ENCODE measurements around the gene PLD3. TPM values are rescaled to one million over a fixed set of nuclear protein-coding genes. Genes with fewer than 3 reads are reported as not detected.

PLD3 gene
- total RNA-seq, 6 experiments from 2014 or later: 84.7 to 197 (median 113) TPM

GRCh38 chr19:40313229-40313983 lies 35.1 kb upstream of the PLD3 start:
- DNase-seq (no peak), ATAC-seq (no peak)
- no peaks in the 10 kb centered on the region for H3K27me3 ChIP-seq
- TF ChIP-seq POLR2A (IDR thresholded peaks at IDR 0.05): no peak
- TF ChIP-seq, protein P1, sequence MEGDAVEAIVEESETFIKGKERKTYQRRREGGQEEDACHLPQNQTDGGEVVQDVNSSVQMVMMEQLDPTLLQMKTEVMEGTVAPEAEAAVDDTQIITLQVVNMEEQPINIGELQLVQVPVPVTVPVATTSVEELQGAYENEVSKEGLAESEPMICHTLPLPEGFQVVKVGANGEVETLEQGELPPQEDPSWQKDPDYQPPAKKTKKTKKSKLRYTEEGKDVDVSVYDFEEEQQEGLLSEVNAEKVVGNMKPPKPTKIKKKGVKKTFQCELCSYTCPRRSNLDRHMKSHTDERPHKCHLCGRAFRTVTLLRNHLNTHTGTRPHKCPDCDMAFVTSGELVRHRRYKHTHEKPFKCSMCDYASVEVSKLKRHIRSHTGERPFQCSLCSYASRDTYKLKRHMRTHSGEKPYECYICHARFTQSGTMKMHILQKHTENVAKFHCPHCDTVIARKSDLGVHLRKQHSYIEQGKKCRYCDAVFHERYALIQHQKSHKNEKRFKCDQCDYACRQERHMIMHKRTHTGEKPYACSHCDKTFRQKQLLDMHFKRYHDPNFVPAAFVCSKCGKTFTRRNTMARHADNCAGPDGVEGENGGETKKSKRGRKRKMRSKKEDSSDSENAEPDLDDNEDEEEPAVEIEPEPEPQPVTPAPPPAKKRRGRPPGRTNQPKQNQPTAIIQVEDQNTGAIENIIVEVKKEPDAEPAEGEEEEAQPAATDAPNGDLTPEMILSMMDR (IDR thresholded peaks at IDR 0.05): no peak
- H3K27ac ChIP-seq: no peak overlapping the region
- H3K4me3 ChIP-seq: no peak overlapping the region
- WGBS (ENCODE audit: insufficient coverage, low coverage, low lambda C conversion rate, missing lambda C conversion rate): 92% methylated on average over 9 of the region's 9 CpGs
- no peaks in the 10 kb centered on the region for H3K4me1 ChIP-seq
- H3K9me3 ChIP-seq: no peaks in the 10 kb centered on the region
- intact Hi-C loops (cut with DNase I): no loop called here
- H3K36me3 ChIP-seq: no peaks in the 10 kb centered on the region

DNA sequence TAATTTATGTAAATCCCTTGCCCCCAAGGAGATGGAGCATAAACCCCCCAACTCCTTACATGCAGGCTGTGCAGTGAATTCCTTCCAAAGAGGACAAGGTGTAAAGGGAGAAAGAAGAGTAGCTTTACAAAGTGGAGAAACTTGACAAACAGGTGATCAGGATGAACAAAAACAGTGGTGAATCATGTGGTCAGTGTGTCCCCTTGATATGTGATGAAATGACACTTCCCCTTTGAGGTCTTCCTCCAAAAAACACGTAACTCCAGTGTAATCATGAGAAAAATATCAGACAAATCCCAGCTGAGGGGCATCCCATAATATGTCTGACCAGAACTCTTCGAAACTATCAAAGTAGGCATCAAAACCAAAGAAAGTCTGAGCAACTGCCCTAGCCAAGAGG lies 33.8 kb upstream of the PLD3 start:
- TF ChIP-seq POLR2A (IDR thresholded peaks at IDR 0.05): no peak
- TF ChIP-seq, protein P1 (IDR thresholded peaks at IDR 0.05): no peak
- no peak for DNase-seq
- no peak for ATAC-seq
- intact Hi-C loops (cut with DNase I): no loop called here
- no peaks in the 10 kb centered on the region for H3K9me3 ChIP-seq
- no peaks in the 10 kb centered on the region for H3K4me1 ChIP-seq
- no peak overlapping the region for H3K4me3 ChIP-seq
- no peak overlapping the region for H3K27ac ChIP-seq
- 68% methylated on average over 2 of the region's 2 CpGs for WGBS (ENCODE audit: insufficient coverage, low coverage, low lambda C conversion rate, missing lambda C conversion rate)
- H3K36me3 ChIP-seq: no peaks in the 10 kb centered on the region
- H3K27me3 ChIP-seq: no peaks in the 10 kb centered on the region

- intact Hi-C loops (cut with DNase I): no loop called here
- DNase-seq (no peak), ATAC-seq (no peak)
- Histone ChIP-seq H3K27me3 (no peaks in the 10 kb centered on the region), H3K36me3 (peaks cover 0 to 3% (median 0%) of the 10 kb centered on the region in 4 donors), H3K27ac (no peak overlapping the region), H3K4me3 (no peak overlapping the region), H3K9me3 (no peaks in the 10 kb centered on the region), H3K4me1 (no peaks in the 10 kb centered on the region)
- TF ChIP-seq, protein P1 (IDR thresholded peaks at IDR 0.05): no peak
- no peak for TF ChIP-seq POLR2A (IDR thresholded peaks at IDR 0.05)
- WGBS (ENCODE audit: insufficient coverage, low coverage, low lambda C conversion rate, missing lambda C conversion rate): 79% methylated on average over 2 of the region's 5 CpGs
These were observed 32.6 kb upstream of the PLD3 start for GRCh38 chr19:40315812-40316470.

GRCh38 chr19:40317338-40317737 lies 31.2 kb upstream of the PLD3 start:
- Histone ChIP-seq H3K9me3 (no peaks in the 10 kb centered on the region), H3K36me3 (peaks cover 0 to 15% (median 0%) of the 10 kb centered on the region in 4 donors), H3K27ac (no peak overlapping the region), H3K27me3 (no peaks in the 10 kb centered on the region), H3K4me1 (no peaks in the 10 kb centered on the region), H3K4me3 (no peak overlapping the region)
- 89% methylated on average over 3 of the region's 7 CpGs for WGBS (ENCODE audit: insufficient coverage, low coverage, low lambda C conversion rate, missing lambda C conversion rate)
- TF ChIP-seq, protein P1 (IDR thresholded peaks at IDR 0.05): no peak
- no peak for TF ChIP-seq POLR2A (IDR thresholded peaks at IDR 0.05)
- DNase-seq (no peak), ATAC-seq (no peak)
- intact Hi-C loops (cut with DNase I): no loop called here

Data from right lobe of liver (tissue), 6 donors.